Measurements from ENCODE around the gene LRRC59.
"Not testable (repeated sequence)": the region's sequence is repeated elsewhere in the genome, so short reads cannot be mapped to it uniquely, and the experiment has no call there.

LRRC59 gene

DNA sequence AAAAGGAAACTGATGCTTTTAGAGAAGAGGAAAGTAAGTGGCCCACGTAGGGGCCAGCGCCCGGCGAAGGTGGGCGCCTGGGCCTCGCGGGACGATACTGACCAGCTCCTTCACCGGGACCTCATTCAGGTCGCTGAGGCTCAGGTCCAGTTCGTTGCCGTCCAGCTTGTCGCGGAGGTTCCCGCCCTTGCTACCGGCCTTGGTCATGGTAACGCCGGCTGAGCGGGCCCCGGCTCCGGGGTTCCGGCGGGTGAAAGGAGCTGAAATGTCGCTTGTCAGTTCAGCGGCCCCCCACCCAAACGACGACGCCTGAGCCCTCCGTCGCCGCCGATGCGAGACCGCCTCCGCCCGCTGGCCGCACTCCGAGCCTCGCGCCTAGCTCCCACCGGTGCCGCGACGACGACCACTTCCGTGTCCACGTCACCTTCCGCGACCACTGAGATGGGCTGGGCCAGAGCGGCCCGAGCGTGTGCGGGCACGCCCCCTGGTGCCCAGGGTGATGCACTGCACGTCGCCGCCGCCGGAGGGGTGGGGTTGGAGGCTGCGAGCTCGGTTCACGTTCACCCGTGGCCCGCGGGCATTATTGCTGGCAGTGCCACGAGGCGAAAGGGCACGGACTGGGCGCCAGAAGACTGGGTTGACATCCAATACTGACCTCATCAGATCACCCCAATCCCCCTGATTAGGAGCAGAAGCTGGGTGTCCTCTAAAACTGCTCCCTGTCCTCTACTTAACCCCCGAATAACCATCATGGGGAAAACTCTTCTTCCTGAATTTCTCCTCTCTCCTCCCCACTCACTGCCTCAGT, at the start of gene LRRC59:
Gene LRRC59 (minus strand): TSS at position 413 of the 808 bp plus-strand sequence. CDS start 206 bp downstream, at position 207.
- in situ Hi-C loops (cut with MboI; ENCODE audit: low sequenced_read_pairs) = no loop called here

DNA sequence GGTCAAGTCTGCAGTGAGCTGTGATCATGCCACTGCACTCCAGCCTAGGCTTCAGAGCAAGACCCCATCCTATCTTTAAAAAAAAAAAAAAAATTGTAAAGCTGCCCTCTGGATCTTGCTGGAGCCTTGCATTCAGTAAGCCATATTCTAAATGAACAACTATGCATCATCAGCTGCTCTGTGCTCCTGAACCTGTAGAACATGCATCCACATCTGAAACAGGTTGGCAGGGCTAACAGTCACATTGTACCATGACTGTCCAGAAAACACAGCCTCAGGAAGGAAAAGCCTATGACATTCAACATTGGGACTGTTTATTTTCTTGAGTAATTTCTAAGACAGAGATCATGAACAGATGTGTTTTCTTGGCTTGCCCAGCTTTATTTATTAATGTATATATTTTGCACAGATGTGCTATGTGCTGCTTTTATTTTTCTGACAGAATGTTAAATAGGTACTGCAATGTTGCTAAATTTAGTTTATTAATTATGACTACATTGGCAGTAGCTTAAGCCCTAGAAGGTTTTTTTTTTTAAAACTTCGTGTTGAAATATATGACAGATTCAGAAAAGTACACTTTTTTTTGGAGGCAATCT, 48.5 kb upstream of the LRRC59 start:
- in situ Hi-C loops (cut with MboI; ENCODE audit: low sequenced_read_pairs) = no loop called here

DNA sequence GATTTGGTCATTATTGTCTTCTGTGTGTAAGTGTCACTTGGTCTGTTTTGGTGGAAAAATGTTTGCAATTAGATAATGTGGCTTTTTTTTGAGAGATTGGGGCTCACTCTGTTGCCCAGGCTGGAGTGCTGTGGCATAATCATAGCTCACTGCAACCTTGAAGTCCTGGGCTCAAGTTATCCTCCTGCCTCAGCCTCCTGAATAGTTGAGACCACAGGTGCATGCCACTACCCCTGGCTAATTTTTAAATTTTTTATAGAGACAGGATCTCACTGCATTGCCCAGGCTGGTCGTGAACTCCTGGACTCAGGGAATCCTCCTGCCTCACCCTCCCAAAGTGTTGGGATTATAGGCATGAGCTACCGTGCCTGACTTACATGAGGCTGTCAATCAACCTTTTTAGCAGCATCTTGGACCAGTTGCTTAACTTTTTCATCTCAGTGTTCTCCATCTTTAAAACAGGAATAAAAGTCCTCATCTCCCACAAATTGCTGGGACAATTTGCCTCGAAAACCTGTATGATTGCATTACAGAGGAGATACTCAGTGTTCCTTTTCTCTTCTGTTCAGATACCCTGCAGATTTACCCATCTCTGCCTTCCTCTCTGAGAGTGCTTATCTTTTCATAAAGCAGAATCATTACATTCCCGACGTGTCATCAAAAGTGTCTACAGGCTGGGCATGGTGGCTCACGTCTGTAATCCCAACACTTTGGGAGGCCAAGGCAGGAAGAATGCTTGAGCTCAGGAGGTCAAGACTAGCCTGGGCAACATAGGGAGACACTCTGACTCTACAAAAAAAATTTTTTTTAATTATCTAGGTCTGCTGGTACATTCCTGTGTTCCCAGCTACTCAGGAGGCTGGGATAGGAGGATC, 47.8 kb upstream of the LRRC59 start:
- in situ Hi-C loops (cut with MboI; ENCODE audit: low sequenced_read_pairs) = no loop called here

DNA sequence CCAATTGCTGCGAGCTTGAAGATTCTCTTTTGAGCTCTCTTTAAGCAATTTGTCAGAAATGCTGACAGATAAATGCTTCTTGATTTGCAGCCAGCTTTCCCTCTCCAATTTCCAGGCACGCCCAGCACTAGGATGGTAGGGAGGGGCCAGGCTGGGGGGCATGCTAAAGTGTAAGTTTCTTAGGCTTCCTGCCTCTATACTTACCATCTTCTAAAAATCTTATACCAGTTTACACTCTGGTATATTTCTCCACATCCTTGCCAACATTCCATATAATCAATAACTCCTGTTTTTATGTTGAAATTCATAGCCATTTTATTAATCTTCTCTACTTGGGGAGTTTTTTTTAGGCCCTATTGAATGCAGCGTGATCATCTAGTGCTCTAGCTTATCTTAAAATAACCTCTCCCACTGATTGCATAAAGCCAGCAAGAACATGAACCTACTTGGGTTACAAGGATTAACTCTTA, 46.2 kb upstream of the LRRC59 start:
- in situ Hi-C loops (cut with MboI; ENCODE audit: low sequenced_read_pairs) = no loop called here

DNA sequence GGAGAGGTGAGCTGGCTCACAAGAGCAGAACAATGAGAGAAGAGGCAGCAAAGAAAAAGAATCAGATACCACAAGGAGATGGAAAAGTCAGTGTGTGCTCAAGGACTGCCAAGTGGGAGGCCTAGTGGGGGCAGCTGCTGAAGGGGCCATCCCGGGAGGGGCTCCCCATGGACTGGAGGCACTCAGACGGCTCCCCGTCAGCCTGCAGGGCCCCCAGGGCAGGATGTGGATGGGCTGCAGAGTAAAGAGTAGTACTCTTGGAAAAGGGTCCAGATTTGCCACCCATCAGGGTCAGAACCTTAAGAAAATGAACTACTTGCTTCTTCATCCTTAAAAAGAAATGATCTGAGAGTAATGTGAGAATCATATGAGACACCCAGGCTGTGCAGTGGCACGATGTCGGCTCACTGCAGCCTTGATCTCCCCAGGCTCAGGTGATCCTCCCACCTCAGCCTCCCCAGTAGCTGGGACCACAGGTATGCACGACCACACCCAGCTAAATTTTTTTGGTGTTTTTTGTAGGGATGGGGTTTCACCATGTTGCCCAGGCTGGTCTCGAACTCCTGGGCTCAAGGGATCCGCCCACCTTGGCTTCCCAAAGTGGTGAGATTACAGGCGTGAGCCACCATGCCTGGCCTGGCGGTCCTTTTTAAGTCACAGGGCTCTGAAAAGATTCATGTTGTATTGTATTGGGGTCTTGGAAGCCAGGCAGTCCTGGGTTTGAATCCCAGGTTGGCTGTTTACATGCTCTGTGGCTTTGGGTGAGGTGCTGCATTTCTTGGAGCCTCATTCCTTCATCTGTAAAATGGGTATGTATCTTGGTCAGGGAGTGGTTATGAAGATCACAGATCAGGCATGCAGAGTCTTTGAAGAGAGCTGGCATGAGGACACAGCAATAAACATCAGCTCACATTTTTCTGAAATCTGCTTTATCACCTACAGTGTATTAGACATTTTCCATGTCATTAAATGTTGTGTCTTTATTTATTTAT, 43.8 kb upstream of the LRRC59 start:
- in situ Hi-C loops (cut with MboI; ENCODE audit: low sequenced_read_pairs) = no loop called here

DNA sequence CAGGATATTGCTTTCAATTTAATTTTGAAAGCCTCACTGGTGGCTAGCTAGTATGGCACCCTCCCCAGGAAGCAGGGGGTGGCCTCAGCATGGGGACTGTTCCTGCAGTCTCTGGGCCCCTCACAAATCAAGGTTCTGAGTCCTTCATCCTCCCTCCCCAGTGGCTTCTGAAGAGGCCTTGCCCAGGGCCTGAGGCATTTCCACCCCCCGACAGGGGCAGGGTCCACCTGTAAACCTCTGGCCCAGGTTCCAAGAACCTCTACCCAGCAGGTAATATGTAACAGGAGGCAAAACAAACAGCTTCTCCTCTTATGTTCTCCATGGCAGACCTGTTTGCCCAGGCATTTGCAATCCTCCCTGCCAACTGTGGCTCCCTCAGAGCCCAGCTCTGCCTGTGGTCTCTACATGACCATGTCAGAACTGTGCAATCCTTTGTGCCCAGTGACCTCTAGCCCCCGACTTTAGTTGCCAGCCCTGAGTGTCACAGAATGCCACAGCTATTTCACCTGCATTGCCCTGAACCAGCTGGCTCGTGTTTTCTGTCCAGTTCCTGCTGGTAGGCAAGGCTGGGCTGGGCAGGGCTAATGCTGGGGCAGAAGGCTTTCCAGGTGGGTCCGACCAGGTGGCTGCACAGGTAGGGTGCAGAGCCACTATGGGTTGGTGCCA, 43.0 kb upstream of the LRRC59 start:
- in situ Hi-C loops (cut with MboI; ENCODE audit: low sequenced_read_pairs) = no loop called here

DNA sequence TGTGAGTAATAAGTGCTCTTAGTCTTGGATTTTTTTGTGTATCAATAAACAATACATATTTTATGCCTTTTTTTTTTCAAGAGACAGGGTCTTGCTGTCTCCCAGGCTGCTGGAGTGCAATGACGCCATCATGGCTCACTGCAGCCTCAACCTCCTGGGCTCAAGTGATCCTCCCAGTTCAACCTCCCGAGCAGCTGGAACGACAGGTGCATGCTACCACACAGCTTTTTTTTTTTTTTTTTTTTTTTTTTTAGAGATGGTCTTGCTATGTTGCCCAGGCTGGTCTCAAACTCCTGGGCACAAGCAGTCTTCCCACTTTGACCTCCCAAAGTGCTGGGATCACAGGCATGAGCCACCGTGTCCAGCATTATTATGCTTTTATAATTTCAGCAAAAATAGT, 41.7 kb upstream of the LRRC59 start:
- in situ Hi-C loops (cut with MboI; ENCODE audit: low sequenced_read_pairs) = no loop called here

DNA sequence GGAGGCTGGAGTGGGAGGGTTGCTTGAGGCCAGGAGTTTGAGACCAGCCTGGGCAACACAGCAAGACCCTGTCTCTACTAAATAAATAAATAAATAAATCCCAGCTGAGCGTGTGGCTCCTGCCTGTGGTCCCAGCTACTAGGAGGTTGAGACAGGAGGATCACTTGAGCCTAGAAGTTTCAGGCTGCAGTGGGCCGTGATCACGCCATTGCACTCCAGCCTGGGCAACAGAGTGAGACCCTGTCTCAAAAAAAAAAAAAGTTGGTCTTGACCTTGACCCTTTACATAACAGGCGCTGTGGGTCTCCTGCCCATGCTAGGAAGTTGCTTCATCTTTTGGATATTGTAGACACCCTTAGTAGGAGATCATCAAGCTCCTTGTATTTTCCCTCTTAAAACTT, 40.1 kb upstream of the LRRC59 start:
- in situ Hi-C loops (cut with MboI; ENCODE audit: low sequenced_read_pairs) = no loop called here

DNA sequence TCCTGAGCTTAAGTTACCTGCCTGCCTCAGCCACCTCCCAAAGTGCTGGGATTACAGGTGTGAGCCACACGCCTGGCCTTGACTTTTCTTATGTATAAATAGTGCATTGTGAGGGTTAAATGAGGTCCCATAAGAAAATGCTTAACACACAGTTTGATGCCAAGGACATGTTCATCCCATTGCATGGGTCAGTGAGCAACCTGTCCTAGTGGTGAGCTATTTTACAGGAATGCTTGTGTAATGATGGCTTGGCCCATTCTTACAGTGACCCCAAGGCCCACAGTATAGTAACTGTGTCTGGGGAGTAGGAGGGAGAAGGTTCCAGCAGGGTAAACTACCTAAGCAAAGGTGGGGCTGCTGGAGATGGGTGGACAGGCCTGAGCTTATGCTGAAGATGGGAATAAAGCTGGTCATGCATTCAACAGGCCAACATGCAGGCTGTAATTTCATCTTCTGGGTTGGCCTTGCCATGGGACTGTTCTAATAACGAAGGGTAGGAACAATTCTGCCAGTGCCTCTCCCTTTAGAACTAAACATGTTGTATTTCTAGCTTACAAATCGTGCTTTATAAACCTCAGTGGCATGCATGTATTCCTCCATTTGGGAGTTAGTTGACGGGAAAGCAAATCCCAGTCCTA, 34.9 kb upstream of the LRRC59 start:
- in situ Hi-C loops (cut with MboI; ENCODE audit: low sequenced_read_pairs) = no loop called here

DNA sequence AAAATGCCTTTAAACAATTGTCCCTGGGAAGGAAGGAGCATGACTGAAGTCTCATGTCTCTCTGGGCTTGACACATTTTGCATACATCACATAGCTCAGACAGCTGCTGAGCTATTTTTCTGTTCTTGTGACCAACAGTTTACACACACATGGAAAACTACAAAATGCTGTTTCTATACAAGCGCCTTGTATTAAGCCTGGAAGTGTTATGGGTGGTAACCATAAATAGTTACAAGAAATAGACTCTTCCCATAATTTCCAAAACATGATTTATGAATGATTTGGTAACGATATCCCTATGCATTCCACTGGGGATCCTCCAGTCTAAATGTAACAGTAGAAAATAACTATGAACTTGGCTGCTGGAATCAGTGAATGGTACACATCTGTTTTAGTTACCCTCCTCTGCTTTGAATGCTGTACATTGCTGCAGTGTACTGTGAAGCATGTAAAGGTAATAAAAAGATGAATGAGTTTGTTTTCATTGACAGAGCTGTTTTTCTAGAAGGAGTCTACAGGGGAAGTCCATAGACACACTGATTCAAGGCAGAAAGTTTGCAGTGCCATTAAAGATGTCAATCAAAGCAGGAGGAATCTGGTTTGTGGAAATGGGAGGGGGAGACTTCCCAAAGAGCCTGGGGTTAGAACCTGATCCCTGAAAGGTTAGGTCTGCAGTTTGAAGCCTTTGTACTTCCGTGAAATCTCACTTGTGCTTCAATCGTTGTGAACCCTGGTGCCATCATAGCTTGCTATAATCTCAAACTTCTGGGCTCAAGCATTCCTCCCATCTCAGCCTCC, 33.7 kb upstream of the LRRC59 start:
- in situ Hi-C loops (cut with MboI; ENCODE audit: low sequenced_read_pairs) = no loop called here

DNA sequence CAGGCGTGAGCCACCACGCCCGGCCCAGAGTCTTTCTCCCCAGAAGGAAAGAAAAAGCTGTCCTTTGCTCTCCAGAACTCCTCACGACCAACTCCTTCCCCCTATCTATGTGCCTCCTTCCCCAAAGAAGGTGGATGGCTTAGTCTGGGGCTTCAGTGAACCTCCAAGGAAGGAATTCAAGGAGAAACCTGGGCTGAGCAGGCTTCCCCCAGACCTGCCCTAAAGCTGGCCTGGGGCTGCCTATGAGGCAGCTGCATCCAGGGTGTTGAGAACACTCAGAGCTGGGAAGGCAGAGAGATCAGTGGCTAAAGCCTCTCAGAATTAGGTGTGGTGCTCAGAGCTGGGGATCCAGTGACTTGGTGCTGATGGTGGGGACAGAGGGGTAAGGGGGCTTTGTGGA, 32.5 kb upstream of the LRRC59 start:
- in situ Hi-C loops (cut with MboI; ENCODE audit: low sequenced_read_pairs) = no loop called here

DNA sequence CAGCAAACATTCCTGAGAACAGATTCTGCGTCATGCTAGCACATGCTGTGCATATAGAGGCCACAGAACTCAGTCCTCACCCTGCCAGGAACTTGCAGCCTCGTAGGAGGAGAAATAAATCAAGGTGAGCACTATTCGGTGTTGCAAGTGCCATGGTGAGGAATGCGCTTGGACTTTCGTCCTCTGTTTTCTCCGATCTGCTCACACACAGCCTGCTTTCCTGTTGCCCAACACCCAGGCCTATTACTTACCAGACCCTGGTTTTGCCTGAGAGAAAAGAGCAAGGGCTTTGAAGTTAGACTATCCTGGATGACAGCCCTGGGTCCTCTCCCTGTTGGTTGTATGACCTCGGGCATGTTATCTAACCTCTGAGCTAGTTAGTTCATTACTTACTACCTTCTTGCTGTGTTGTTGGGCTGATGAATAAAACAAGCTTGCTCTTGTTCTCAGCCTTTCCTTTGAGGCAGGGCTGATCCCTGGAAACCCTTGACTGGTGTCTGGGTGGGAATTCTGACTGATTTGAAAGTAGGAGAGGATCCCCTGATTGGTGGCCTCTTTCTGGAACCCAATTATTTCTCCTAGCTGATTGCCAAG, 31.6 kb upstream of the LRRC59 start:
- in situ Hi-C loops (cut with MboI; ENCODE audit: low sequenced_read_pairs) = no loop called here

DNA sequence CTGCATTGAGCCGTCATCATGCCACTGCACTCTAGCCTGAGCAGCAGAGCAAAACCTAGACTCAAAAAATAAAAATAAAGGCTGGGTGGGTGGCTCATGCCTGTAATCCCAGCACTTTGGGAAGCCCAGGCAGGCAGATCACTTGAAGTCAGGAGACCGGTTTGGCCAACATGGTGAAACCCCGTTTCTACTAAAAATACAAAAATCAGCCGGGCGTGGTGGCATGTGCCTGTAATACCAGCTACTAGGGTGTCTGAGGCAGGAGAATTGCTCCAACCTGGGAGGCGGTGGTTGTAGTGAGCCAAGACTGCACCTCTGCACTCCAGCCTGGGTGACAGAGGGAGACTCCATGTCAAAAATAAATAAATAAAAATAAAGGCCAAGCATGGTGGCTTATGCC, 30.8 kb upstream of the LRRC59 start:
- in situ Hi-C loops (cut with MboI; ENCODE audit: low sequenced_read_pairs) = not testable (repeated sequence)

DNA sequence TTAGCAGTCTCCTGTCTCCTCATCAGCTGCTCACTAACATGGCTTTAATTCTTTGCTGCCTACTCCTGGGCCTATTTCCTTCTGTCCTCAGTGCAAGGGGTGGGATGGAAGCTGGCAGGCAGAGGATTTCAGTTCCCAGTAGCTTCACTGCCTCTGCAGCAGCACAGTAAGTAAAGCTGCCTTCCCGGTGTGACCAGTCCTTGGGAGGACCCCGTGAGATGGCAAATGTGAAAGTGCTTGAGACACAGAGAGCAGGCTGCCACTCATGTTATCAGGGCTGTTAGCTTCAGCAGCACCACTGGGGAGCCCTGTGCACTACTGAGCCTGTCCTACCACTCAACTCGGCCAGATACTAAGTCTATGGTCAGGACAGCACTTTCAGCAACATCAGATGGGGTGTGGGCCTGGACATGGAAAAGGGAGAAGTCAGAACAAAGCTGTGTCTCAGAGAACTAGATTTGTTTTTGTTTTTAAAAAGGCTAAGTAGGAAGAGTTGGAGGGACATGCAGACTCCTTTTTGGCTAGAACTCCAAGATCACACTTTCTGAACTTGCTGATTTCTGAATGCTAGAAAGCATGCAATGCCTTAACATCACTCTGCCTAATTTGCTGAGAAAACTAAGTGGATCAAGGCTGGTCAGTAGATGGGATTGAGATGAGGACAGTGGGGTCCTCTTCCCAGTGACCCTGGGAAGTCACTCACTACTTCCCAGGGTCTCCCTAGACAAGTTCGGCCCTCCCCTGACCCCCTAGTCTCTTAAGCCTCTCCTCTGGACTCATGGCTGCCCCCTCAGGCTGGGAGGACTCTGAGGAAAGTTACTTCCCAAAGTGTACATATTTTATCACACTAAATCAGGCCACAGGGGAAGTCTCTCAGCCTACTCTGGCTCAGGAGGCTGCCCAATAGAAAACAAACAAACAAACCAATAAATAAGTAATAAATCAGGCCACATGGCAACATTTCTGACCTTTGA, 29.8 kb upstream of the LRRC59 start:
- in situ Hi-C loops (cut with MboI; ENCODE audit: low sequenced_read_pairs) = no loop called here

DNA sequence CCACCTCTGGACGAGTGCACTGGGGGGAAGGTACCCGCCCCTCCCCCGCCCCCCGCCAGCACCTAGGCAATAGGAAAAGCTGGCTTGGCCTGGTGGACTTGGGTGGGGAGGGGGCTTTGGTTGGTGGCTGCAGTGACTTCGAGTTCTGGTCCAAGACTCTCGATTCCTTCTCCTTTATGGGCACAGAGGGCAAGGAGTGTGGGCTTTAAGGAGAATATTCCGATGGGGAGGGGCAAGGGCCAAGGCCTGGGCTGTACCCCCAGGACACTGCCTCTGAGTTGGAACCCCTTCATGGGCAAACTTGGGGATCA, 29.1 kb upstream of the LRRC59 start:
- in situ Hi-C loops (cut with MboI; ENCODE audit: low sequenced_read_pairs) = no loop called here

DNA sequence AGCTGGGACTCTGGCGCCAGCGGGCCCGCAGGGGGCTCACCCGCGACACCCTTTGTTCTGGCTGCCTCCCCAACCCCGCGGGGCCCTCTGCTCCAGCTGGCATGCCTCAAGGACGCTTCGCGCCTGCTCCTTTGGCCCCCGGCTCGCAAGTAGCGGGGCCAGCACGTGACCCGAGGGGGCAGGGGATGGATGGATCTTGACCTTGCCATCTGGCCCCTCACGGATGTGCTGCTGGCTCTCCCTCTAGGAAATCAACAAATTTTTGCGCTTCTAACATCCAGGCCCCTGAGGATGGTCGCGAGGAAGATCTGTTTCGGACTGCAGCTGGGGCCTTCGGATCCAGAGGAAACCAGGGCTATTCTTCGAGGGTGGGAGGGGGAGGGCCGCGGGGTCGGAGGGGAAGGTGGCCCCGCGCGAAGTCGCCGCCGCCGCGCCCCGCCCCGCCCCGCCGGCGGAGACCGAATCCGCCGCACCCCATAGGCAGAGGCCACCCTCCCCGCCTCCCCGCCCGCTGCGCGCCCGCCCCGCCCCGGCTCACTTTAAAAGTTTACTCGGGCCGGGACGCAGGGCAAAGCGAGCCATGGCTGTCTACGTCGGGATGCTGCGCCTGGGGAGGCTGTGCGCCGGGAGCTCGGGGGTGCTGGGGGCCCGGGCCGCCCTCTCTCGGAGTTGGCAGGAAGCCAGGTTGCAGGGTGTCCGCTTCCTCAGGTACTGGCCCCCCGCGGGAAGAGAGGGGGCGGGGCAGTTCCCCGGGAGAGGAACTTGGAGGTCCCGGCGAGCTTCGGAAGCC, 28.6 kb upstream of the LRRC59 start, which contains the start of gene ACSF2:
Gene ACSF2 (plus strand): TSS at position 537 of the 790 bp plus-strand sequence. CDS start 44 bp downstream, at position 581.
- in situ Hi-C loops (cut with MboI; ENCODE audit: low sequenced_read_pairs) = no loop called here

Data from HL-60/S4 treated with phorbol 12-myristate 13-acetate at 8.2 ng/mL for 4 days and 3 days (cell line).